Measurements from ENCODE around the gene RMRP.

Gene RMRP

DNA sequence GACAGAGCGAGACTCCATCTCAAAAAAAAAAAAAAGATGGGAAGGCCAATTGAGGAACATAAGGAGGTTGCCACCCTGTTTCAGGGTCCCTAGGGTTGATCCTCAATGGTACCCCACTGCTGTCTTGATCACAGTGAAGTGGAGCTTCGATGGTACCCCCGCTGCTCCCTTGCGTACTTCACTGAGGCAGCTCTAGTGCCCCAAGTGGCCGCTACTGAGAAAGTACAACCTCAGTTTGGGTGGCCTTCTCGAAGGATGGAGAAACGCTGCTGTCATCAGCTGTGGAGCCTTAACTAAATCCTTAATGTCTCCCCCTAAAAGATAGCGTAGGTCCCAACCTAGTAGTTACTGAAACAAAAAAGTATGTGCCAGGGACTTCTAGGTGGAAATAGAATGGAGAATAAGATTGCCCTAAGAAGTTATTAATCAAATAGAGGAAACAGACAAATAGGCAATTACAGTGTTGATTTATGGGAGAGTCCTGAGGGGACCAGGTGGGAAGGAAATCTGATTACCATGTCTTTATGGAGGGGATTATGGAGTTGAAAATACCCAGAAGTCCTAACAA, 46.5 kb downstream of the RMRP start:
- no peak overlapping the region for H3K4me3 ChIP-seq (ENCODE audit: control insufficient read depth, low read depth, low read length)
- TF ChIP-seq, protein P1, sequence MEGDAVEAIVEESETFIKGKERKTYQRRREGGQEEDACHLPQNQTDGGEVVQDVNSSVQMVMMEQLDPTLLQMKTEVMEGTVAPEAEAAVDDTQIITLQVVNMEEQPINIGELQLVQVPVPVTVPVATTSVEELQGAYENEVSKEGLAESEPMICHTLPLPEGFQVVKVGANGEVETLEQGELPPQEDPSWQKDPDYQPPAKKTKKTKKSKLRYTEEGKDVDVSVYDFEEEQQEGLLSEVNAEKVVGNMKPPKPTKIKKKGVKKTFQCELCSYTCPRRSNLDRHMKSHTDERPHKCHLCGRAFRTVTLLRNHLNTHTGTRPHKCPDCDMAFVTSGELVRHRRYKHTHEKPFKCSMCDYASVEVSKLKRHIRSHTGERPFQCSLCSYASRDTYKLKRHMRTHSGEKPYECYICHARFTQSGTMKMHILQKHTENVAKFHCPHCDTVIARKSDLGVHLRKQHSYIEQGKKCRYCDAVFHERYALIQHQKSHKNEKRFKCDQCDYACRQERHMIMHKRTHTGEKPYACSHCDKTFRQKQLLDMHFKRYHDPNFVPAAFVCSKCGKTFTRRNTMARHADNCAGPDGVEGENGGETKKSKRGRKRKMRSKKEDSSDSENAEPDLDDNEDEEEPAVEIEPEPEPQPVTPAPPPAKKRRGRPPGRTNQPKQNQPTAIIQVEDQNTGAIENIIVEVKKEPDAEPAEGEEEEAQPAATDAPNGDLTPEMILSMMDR (conservative IDR thresholded peaks at IDR 0.05; ENCODE audit: control insufficient read depth, insufficient read depth, low read depth, low read length): peak; percentile 79
- DNase-seq (ENCODE audit: low read depth): peak; percentile 49

DNA sequence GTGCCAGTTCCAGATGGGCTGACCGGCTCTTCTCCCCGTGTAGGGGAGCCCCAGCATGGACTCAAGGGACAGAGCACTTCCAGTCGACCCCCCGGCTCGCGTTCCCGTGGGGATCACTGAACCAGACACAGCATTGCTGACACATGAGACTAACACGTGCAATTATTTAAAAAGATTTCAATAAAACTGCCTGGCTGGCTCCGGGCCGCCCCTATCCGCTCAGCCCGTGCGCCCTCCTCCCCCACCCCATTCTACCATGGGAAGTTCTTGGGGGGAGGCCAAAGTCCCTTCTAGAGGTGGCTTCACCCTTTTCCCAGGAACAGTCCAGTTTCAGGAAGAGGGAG, 48.0 kb downstream of the RMRP start:
- no peak for DNase-seq (ENCODE audit: low read depth)
- TF ChIP-seq, protein P1 (conservative IDR thresholded peaks at IDR 0.05; ENCODE audit: control insufficient read depth, insufficient read depth, low read depth, low read length): no peak

DNA sequence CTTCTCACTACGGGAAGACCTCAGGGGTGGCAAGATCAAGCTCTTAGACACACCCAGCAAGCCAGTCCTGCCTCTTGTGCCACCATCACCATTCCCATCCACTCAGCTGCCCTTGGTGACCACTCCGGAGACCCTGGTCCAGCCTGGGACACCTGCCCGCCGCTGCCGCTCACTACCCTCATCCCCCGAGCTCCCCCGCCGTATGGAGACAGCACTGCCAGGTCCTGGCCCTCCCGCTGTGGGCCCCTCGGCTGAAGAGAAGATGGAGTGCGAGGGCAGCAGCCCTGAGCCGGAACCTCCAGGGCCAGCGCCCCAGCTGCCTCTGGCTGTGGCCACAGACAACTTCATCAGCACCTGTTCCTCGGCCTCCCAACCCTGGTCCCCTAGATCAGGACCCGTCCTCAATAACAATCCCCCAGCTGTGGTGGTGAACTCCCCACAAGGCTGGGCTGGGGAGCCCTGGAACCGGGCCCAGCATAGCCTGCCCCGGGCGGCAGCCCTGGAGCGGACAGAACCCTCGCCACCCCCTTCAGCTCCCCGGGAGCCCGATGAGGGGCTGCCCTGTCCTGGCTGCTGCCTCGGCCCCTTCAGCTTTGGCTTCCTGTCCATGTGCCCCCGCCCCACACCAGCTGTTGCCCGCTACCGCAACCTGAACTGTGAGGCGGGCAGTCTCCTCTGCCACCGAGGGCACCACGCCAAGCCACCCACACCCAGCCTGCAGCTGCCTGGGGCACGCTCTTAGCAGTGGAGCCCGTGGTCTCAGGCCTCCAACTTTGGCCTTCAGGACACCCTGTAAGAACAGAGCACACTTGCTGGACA, 48.6 kb downstream of the RMRP start:
- DNase-seq (ENCODE audit: low read depth): no peak
- TF ChIP-seq, protein P1 (conservative IDR thresholded peaks at IDR 0.05; ENCODE audit: control insufficient read depth, insufficient read depth, low read depth, low read length): no peak
- H3K4me3 ChIP-seq (ENCODE audit: control insufficient read depth, low read depth, low read length): no peak overlapping the region

More for the DNA sequence above, 48.0 kb downstream of the RMRP start:
- H3K4me3 ChIP-seq (ENCODE audit: control insufficient read depth, low read depth, low read length): no peak overlapping the region

DNA sequence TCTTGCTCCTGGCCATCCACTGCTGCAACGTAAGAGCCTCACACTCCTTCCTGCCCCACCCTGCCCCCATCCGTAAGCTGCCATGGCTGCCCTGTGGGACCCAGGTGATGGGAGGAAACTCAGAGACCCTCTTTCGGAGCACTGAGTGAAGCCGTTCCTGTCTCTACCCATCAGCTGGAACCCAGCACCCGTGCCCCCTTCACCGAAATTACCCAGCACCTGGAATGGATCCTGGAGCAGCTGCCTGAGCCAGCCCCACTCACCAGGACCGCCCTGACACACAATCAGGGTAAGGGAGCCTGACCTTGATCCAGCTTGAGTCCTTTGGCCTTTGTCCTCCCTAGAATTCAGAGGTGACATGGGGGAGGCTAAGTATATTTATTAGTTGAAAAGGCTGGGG, 49.6 kb downstream of the RMRP start:
- TF ChIP-seq, protein P1 (conservative IDR thresholded peaks at IDR 0.05; ENCODE audit: control insufficient read depth, insufficient read depth, low read depth, low read length): no peak
- DNase-seq (ENCODE audit: low read depth): no peak
- no peak overlapping the region for H3K4me3 ChIP-seq (ENCODE audit: control insufficient read depth, low read depth, low read length)
